ENCODE data around the gene HOXA6. TPM values are rescaled to one million over a fixed set of nuclear protein-coding genes. Genes with fewer than 3 reads are reported as not detected.

HOXA6 gene
- total RNA-seq, 2 experiments from 2014 or later = not detected

GRCh38 chr7:27109466-27110185, 37.9 kb downstream of the HOXA6 start:
- H3K36me3 Mint-ChIP-seq (ENCODE audit: low read depth) = no peaks in the 10 kb centered on the region
- H3K4me3 Mint-ChIP-seq = no peak overlapping the region
- no peak overlapping the region for H3K27ac Mint-ChIP-seq
- H3K9me3 Mint-ChIP-seq = no peaks in the 10 kb centered on the region
- no peak for DNase-seq
- ChIA-PET CTCF (interaction anchor here (0.6 to 1.0 kb wide), 2 partner anchors 10 to 1058 kb away, joined by 3 read pairs; no protein-coding TSS in a partner anchor), POLR2A (no interaction called here)
- H3K4me1 Mint-ChIP-seq = no peaks in the 10 kb centered on the region
- H3K27me3 Mint-ChIP-seq = peaks cover 3% of the 10 kb centered on the region

GRCh38 chr7:27108390-27109127, 39.0 kb downstream of the HOXA6 start:
- Mint-ChIP-seq H3K4me3 (no peak overlapping the region), H3K36me3 (ENCODE audit: low read depth) (no peaks in the 10 kb centered on the region), H3K4me1 (no peaks in the 10 kb centered on the region), H3K9me3 (no peaks in the 10 kb centered on the region), H3K27me3 (peaks cover 13% of the 10 kb centered on the region), H3K27ac (no peak overlapping the region)
- ChIA-PET CTCF (interaction anchor here (0.6 to 1.0 kb wide), 3 partner anchors 11 to 1057 kb away, joined by 3 read pairs; no protein-coding TSS in a partner anchor), POLR2A (no interaction called here)
- DNase-seq = no peak

GRCh38 chr7:27107391-27108381, 39.9 kb downstream of the HOXA6 start:
- H3K27ac Mint-ChIP-seq = no peak overlapping the region
- no peaks in the 10 kb centered on the region for H3K36me3 Mint-ChIP-seq (ENCODE audit: low read depth)
- ChIA-PET POLR2A (no interaction called here), CTCF (interaction anchor here (0.6 kb wide), 1 partner anchor 738 kb away, joined by 3 read pairs; no protein-coding TSS in a partner anchor)
- no peaks in the 10 kb centered on the region for H3K9me3 Mint-ChIP-seq
- no peak overlapping the region for H3K4me3 Mint-ChIP-seq
- no peak for DNase-seq
- peaks cover 3% of the 10 kb centered on the region for H3K4me1 Mint-ChIP-seq
- H3K27me3 Mint-ChIP-seq = peaks cover 22% of the 10 kb centered on the region

GRCh38 chr7:27106901-27107240, 40.7 kb downstream of the HOXA6 start:
- H3K4me3 Mint-ChIP-seq = no peak overlapping the region

GRCh38 chr7:27106181-27106900, 41.2 kb downstream of the HOXA6 start:
- POLR2A ChIA-PET = no interaction called here
- Mint-ChIP-seq H3K4me1 (peaks cover 6% of the 10 kb centered on the region), H3K36me3 (ENCODE audit: low read depth) (peaks cover 3% of the 10 kb centered on the region), H3K4me3 (no peak overlapping the region), H3K9me3 (no peaks in the 10 kb centered on the region), H3K27me3 (peaks cover 34% of the 10 kb centered on the region), H3K27ac (no peak overlapping the region)
- DNase-seq = no peak
- CTCF ChIA-PET = interaction anchor here (1.4 kb wide), 1 partner anchor 10 kb away, joined by 3 read pairs; the partner anchor contains the start of gene HOXA1

More at GRCh38 chr7:27106901-27107240, 40.7 kb downstream of the HOXA6 start:
- Mint-ChIP-seq H3K36me3 (ENCODE audit: low read depth) (no peaks in the 10 kb centered on the region), H3K4me1 (peaks cover 6% of the 10 kb centered on the region), H3K27ac (no peak overlapping the region), H3K27me3 (peaks cover 29% of the 10 kb centered on the region), H3K9me3 (no peaks in the 10 kb centered on the region)
- POLR2A ChIA-PET = no interaction called here
- CTCF ChIA-PET = no interaction called here
- DNase-seq = no peak

- no peak overlapping the region for H3K27ac Mint-ChIP-seq
- CTCF ChIA-PET = interaction anchor here (1.4 kb wide), 1 partner anchor 9 kb away, joined by 3 read pairs; the partner anchor contains the start of gene HOXA1
- H3K4me3 Mint-ChIP-seq = no peak overlapping the region
- POLR2A ChIA-PET = interaction anchor here (0.8 kb wide), 1 partner anchor 12 kb away, joined by 3 read pairs; no protein-coding TSS in a partner anchor
- H3K36me3 Mint-ChIP-seq (ENCODE audit: low read depth) = peaks cover 5% of the 10 kb centered on the region
- no peaks in the 10 kb centered on the region for H3K9me3 Mint-ChIP-seq
- DNase-seq = no peak
- H3K27me3 Mint-ChIP-seq = peaks cover 42% of the 10 kb centered on the region
- peaks cover 6% of the 10 kb centered on the region for H3K4me1 Mint-ChIP-seq
Measured at GRCh38 chr7:27105301-27106031, 42.1 kb downstream of the HOXA6 start.

- Mint-ChIP-seq H3K9me3 (no peaks in the 10 kb centered on the region), H3K4me1 (peaks cover 6% of the 10 kb centered on the region), H3K4me3 (no peak overlapping the region), H3K36me3 (ENCODE audit: low read depth) (peaks cover 8% of the 10 kb centered on the region), H3K27ac (no peak overlapping the region), H3K27me3 (peaks cover 49% of the 10 kb centered on the region)
- POLR2A ChIA-PET = no interaction called here
- CTCF ChIA-PET = interaction anchor here (1.4 kb wide), 1 partner anchor 8 kb away, joined by 3 read pairs; the partner anchor contains the start of gene HOXA1
- DNase-seq = no peak
Measured at GRCh38 chr7:27104341-27105058, 43.1 kb downstream of the HOXA6 start.

GRCh38 chr7:27103489-27104226, 43.9 kb downstream of the HOXA6 start:
- no peak for DNase-seq
- H3K9me3 Mint-ChIP-seq = no peaks in the 10 kb centered on the region
- H3K4me3 Mint-ChIP-seq = no peak overlapping the region
- peaks cover 6% of the 10 kb centered on the region for H3K4me1 Mint-ChIP-seq
- ChIA-PET CTCF (no interaction called here), POLR2A (no interaction called here)
- peaks cover 57% of the 10 kb centered on the region for H3K27me3 Mint-ChIP-seq
- H3K36me3 Mint-ChIP-seq (ENCODE audit: low read depth) = peaks cover 8% of the 10 kb centered on the region
- H3K27ac Mint-ChIP-seq = no peak overlapping the region

GRCh38 chr7:27102581-27103442, 44.8 kb downstream of the HOXA6 start, which contains the start of gene HOXA2:
HOXA2 (minus strand) TSS chr7:27102683; CDS start chr7:27102500, 183 bp downstream.
- H3K27ac Mint-ChIP-seq = no peak within 1 kb of the TSS
- peaks cover 6% of the 10 kb centered on the region for H3K4me1 Mint-ChIP-seq
- POLR2A ChIA-PET = no interaction called here
- H3K27me3 Mint-ChIP-seq = peaks cover 64% of the 10 kb centered on the region
- no peak for DNase-seq
- no peaks in the 10 kb centered on the region for H3K9me3 Mint-ChIP-seq
- CTCF ChIA-PET = no interaction called here
- peaks cover 8% of the 10 kb centered on the region for H3K36me3 Mint-ChIP-seq (ENCODE audit: low read depth)
- no peak within 1 kb of the TSS for H3K4me3 Mint-ChIP-seq

GRCh38 chr7:27101957-27102580, 45.5 kb downstream of the HOXA6 start:
- no peak overlapping the region for H3K27ac Mint-ChIP-seq
- H3K9me3 Mint-ChIP-seq = no peaks in the 10 kb centered on the region

More at GRCh38 chr7:27101957-27102580, 45.5 kb downstream of the HOXA6 start:
- Mint-ChIP-seq H3K27me3 (peaks cover 72% of the 10 kb centered on the region), H3K4me1 (peaks cover 14% of the 10 kb centered on the region), H3K4me3 (no peak overlapping the region), H3K36me3 (ENCODE audit: low read depth) (peaks cover 8% of the 10 kb centered on the region)
- no peak for DNase-seq
- CTCF ChIA-PET = no interaction called here
- POLR2A ChIA-PET = no interaction called here

Measured in activated CD4-positive, alpha-beta memory T cell treated with anti-CD3 and anti-CD28 coated beads, Interleukin-2, amount 10 ng/mL, durations not matched to agents 7 days and 5 days (primary cell).